HepG2 (cell line): ENCODE measurements around the gene ERCC2.

Experiments
- CENPX ChIP-seq: sonication (generic); formaldehyde crosslinking; IDR thresholded peaks from 2 replicates; pipeline ENCODE4 v1.9.0; 2021; ENCODE audit warnings: mild to moderate bottlenecking, missing genetic modification reagents, moderate library complexity
- CHD2 ChIP-seq: IDR thresholded peaks from 2 replicates; pipeline ENCODE4 v1.6.1; 2011; ENCODE audit warnings: low read depth, low read length, improper control_type of control experiment
- MTF1 ChIP-seq: sonication (generic); formaldehyde crosslinking; IDR thresholded peaks from 2 replicates; pipeline ENCODE4 v1.5.0; 2020; ENCODE audit warnings: missing genetic modification reagents
- NFE2 ChIP-seq: sonication (generic); formaldehyde crosslinking; IDR thresholded peaks from 2 replicates; pipeline ENCODE4 v1.4.0; 2020; ENCODE audit warnings: missing genetic modification reagents
- RAD21 ChIP-seq: fragments of 450-650 bp; formaldehyde crosslinking; IDR thresholded peaks from 2 replicates; pipeline ENCODE4 v1.5.0; 2020; ENCODE audit warnings: mild to moderate bottlenecking
- SNRNP70 ChIP-seq: fragments of 200-400 bp; formaldehyde crosslinking; IDR thresholded peaks from 2 replicates; pipeline ENCODE4 v1.6.1; 2017; ENCODE audit warnings: mild to moderate bottlenecking, low read depth, low read length, moderate library complexity
- TARDBP ChIP-seq: sonication (generic); formaldehyde crosslinking; IDR thresholded peaks from 2 replicates; pipeline ENCODE4 v1.8.0; 2022; ENCODE audit warnings: mild to moderate bottlenecking, missing genetic modification reagents
- ZNF326 ChIP-seq: sonication (generic); formaldehyde crosslinking; IDR thresholded peaks from 2 replicates; pipeline ENCODE4 v1.4.0; 2020; ENCODE audit warnings: missing genetic modification reagents, borderline replicate concordance
- ZSCAN30 ChIP-seq: sonication (generic); formaldehyde crosslinking; IDR thresholded peaks from 2 replicates; pipeline ENCODE4 v1.5.0; 2020; ENCODE audit warnings: mild to moderate bottlenecking, missing genetic modification reagents
- TF ChIP-seq, protein P1 (sequence below): sonication (generic); formaldehyde crosslinking; IDR thresholded peaks from 2 replicates; pipeline ENCODE4 v1.5.0; 2020; ENCODE audit warnings: mild to moderate bottlenecking, missing genetic modification reagents, moderate library complexity

DNA sequence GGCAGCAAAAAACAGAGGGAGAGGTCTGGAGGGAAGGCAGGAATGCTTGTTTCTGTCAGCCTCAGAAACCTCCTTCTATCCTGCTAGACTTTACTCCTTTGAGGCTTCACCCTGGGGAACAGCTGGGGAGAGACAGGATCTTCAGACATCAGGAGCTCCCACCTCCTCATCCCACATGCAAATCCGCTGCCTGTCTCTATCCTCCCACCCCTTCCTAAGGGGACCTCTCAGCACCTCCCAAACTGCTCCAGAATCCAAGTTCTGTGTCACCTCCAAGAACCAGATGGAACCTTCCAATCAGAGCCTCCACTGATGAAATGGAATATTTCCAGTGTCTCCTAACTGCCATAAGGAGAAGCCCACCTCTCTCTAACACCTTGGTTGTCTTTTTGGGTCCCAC, 9.7 kb upstream of the ERCC2 start:
- no peak for TF ChIP-seq RAD21
- TF ChIP-seq, protein P1, sequence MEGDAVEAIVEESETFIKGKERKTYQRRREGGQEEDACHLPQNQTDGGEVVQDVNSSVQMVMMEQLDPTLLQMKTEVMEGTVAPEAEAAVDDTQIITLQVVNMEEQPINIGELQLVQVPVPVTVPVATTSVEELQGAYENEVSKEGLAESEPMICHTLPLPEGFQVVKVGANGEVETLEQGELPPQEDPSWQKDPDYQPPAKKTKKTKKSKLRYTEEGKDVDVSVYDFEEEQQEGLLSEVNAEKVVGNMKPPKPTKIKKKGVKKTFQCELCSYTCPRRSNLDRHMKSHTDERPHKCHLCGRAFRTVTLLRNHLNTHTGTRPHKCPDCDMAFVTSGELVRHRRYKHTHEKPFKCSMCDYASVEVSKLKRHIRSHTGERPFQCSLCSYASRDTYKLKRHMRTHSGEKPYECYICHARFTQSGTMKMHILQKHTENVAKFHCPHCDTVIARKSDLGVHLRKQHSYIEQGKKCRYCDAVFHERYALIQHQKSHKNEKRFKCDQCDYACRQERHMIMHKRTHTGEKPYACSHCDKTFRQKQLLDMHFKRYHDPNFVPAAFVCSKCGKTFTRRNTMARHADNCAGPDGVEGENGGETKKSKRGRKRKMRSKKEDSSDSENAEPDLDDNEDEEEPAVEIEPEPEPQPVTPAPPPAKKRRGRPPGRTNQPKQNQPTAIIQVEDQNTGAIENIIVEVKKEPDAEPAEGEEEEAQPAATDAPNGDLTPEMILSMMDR (CRISPR knock-in tag) = no peak
- no peak for TF ChIP-seq ZNF326 (CRISPR knock-in tag)
- TF ChIP-seq NFE2 (CRISPR knock-in tag) = no peak
- TF ChIP-seq TARDBP = no peak
- no peak for TF ChIP-seq CENPX
- TF ChIP-seq SNRNP70 = no peak
- TF ChIP-seq MTF1 = no peak
- no peak for TF ChIP-seq CHD2
- no peak for TF ChIP-seq ZSCAN30 (CRISPR knock-in tag)
